Epithelial cell of esophagus (primary cell): ENCODE results near the gene FBXO3.
"Not testable (repeated sequence)": the region's sequence is repeated elsewhere in the genome, so short reads cannot be mapped to it uniquely, and the experiment has no call there.

Source experiments
- DNase-seq: peaks from one replicate; pipeline ENCODE4 v3.0.0; 2010; ENCODE audit warnings: low read depth
- H3K4me3 ChIP-seq: 2 replicates; pipeline ENCODE4 v1.5.1; 2011; ENCODE audit warnings: mild to moderate bottlenecking, low read length, control low read depth
- CTCF ChIP-seq: IDR thresholded peaks from 2 replicates; pipeline ENCODE4 v1.5.1; 2011; ENCODE audit warnings: low read depth, mild to moderate bottlenecking, low read length, control low read depth, inconsistent platforms; ENCODE audit not compliant: insufficient read depth; ENCODE audit errors: missing control alignments

Gene FBXO3

GRCh38 chr11:33735271-33736147 lies 38.8 kb downstream of the FBXO3 start:
- H3K4me3 ChIP-seq: peak overlapping the region; percentile 83
- TF ChIP-seq CTCF: no peak
- peak; percentile 56 for DNase-seq

GRCh38 chr11:33734441-33735270 lies 39.7 kb downstream of the FBXO3 start:
- peak overlapping the region; percentile 83 for H3K4me3 ChIP-seq
- peak; percentile 42 for DNase-seq
- no peak for TF ChIP-seq CTCF

DNA sequence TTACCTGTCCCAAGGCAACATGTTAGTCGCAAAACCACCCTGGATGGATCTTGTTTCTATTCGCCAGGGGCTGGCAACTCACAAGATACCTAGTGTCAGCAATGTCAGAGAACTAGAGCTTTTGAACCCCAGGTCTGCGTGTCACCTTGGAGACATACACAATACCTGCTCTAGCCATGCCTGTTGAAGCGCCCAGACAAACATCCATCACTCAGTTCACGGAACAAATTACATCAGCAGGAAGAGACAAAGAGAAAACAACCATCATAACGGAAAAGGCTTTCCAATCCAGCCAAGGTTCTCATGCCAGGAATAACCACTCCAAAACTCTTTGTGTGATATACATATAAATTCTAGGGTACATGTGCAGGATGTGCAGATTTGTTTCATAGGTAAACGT lies 40.3 kb downstream of the FBXO3 start:
- no peak for TF ChIP-seq CTCF
- no peak for DNase-seq

GRCh38 chr11:33731723-33732531 lies 42.4 kb downstream of the FBXO3 start:
- H3K4me3 ChIP-seq: no peak overlapping the region
- no peak for DNase-seq
- TF ChIP-seq CTCF: no peak

More for the DNA sequence above, 40.3 kb downstream of the FBXO3 start:
- H3K4me3 ChIP-seq: peak overlapping the region; percentile 83

- H3K4me3 ChIP-seq: no peak overlapping the region
- DNase-seq: no peak
- no peak for TF ChIP-seq CTCF
Observed at GRCh38 chr11:33730716-33731115, 43.6 kb downstream of the FBXO3 start.

DNA sequence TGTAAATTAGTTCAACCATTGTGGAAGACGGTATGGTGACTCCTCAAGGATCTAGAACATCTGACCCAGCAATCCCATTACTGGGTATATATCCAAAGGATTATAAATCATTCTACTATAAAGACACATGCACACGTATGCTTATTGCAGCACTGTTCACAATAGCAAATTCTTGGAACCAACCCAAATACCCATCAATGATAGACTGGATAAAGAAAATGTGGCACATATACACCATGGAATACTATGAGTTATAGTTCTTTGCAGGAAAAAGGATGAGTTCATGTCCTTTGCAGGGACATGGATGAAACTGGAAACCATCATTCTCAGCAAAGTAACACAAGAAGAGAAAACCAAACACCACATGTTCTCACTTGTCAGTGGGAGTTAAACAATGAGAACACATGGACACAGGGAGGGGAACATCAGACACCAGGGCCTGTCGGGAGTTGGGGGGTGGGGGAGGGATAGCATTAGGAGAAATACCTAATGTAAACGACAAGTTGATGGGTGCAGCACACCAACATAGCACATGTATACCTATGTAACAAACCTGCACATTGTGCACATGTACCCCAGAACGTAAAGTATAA lies 45.2 kb downstream of the FBXO3 start:
- H3K4me3 ChIP-seq, DNase-seq: not testable (repeated sequence)

DNA sequence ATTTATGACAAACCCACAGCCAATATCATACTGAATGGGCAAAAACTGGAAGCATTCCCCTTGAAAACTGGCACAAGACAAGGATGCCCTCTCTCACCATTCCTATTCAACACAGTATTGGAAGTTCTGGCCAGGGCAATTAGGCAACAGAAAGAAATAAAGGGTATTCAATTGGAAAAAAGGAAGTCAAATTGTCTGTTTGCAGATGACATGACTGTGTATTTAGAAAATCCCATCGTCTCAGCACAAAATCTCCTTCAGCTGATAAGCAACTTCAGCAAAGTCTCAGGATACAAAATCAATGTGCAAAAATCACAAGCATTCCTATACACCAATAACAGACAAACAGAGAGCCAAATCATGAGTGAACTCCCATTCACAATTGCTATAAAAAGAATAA lies 46.8 kb downstream of the FBXO3 start:
- DNase-seq, H3K4me3 ChIP-seq: not testable (repeated sequence)
